Ovary (tissue), 3 donors: Measurements from ENCODE around the gene PDE4D.

ENCODE experiments used
- CTCF ChIP-seq, 3 donors: fragments of 450-650 bp in 2 of 3; fragments of 200-600 bp in 1 of 3; IDR thresholded peaks; one replicate each; pipeline versions ENCODE4 v1.5.1 to v1.8.0; 2016 to 2022; ENCODE audit warnings: antibody characterized with exemption in 3 of 3, mild to moderate bottlenecking in 1 of 3
- POLR2A ChIP-seq: fragments of 450-650 bp; IDR thresholded peaks from one replicate; pipeline ENCODE4 v1.6.1; 2017; ENCODE audit warnings: antibody characterized with exemption, mild to moderate bottlenecking, moderate library complexity
- donor health status: DM: no; HTN: no; CAD: no.

GRCh38 chr5:59126016-59126707 lies 767.4 kb downstream of the PDE4D start:
- no peak for TF ChIP-seq CTCF (IDR thresholded peaks at IDR 0.05)
- TF ChIP-seq POLR2A, result no peak
